Spleen (tissue), 7 donors: ENCODE results near the gene HYDIN.

ENCODE experiments used
- CTCF ChIP-seq, 11 experiments: fragments of 200-600 bp in 7 of 11; fragments of 450-650 bp in 4 of 11; sonication (generic) in 4 of 11; IDR thresholded peaks in 8 of 11; conservative IDR thresholded peaks in 3 of 11; 1 replicate in 7 of 11; 2 replicates in 4 of 11; pipeline versions ENCODE4 v1.4.0 to v1.8.0; 2016 to 2021; ENCODE audit warnings: antibody characterized with exemption in 11 of 11, inconsistent platforms in 4 of 11, mild to moderate bottlenecking in 1 of 11
- POLR2A ChIP-seq, 3 donors: fragments of 450-650 bp; IDR thresholded peaks; one replicate each; pipeline ENCODE4 v1.5.1; 2017; ENCODE audit warnings: antibody characterized with exemption in 3 of 3, mild to moderate bottlenecking in 1 of 3
- POLR2AphosphoS5 ChIP-seq, 3 donors: sonication (generic); formaldehyde crosslinking; IDR thresholded peaks; one replicate each; pipeline ENCODE4 v1.5.1; 2017; ENCODE audit warnings: antibody characterized with exemption in 3 of 3
- donor health status: DM: no; HTN: no; CAD: no; lungs with moderate emphysema.
- donor health status: DM: no; HTN: no; CAD: no.
- donor health status: DM: no; HTN: no; CAD: no.

DNA sequence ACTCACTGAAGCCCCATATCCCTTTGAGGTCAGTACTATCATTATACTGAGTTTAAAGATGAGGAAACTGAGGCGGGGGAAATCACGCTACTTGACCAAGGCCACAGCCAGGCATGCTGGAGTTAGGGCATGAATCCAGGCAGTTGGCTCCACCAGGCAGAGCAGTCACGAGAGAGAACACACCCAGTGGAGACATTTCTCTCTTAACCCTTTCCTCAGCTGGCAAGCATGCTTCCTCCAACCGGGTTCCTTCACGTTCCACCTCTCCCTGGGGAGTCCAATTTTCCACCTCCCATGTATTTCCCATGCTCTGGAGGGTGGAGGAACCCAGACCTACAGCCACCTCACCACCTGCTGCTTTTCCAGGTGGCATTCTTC lies 462.3 kb downstream of the HYDIN start:
- TF ChIP-seq POLR2A (IDR thresholded peaks at IDR 0.05): no peak
- TF ChIP-seq POLR2AphosphoS5 (IDR thresholded peaks at IDR 0.05): no peak
- TF ChIP-seq CTCF (IDR thresholded peaks at IDR 0.05 in 8 of 11, conservative IDR thresholded peaks at IDR 0.05 in 3 of 11): no peak
